NCI-H510A treated with DMSO at 0.1 percent for 48 hours (cell line): ENCODE measurements around the gene BTBD3.

ENCODE experiments used
- DNase-seq: peaks from one replicate; lab custom pipeline; 2025; lab: John Stamatoyannopoulos, UW

The BTBD3 gene

GRCh38 chr20:11918391-11918845 is 725 bp downstream of the BTBD3 start:
- no peak for DNase-seq

DNA sequence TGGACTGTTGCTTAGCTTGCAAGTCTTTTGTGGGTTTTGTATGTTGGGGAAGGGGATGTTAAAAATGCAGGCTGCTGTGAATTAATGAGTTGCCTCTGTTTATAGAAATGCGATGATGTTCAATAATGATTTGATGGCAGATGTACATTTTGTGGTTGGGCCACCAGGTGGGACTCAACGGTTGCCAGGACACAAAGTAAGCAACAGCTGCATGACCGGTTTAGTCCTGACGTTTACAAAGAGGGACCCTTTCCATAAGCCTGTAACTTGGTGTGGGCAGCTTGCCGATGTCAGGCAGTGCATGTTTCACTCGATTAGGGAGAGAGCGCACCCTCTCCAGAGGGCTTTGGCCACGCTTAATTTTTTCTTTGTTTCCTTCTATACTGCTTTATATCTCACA is 1.3 kb downstream of the BTBD3 start:
- peak; percentile 94 for DNase-seq

DNA sequence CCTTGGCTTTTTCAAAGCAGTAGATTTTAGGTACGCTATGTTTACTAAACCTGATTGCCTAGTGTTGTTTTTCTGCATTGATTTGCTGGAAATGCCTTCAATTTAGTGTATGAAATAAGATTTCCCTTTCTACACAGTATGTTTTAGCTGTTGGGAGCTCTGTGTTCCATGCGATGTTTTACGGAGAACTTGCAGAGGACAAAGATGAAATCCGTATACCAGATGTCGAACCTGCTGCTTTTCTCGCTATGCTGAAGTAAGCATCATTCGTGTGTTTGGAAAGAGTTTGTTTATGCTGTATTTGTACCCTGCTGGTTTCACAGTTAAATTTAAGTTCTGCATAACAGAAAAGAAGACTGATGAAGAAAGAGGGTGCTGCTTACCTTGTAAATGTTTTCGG is 1.9 kb downstream of the BTBD3 start:
- DNase-seq, result peak; percentile 46

- DNase-seq, result no peak
These were observed 2.4 kb downstream of the BTBD3 start for GRCh38 chr20:11920083-11920482.

- DNase-seq, result peak; percentile 80
These were observed 3.6 kb downstream of the BTBD3 start for GRCh38 chr20:11921321-11921720.

- DNase-seq, result no peak
These were observed 4.9 kb downstream of the BTBD3 start for GRCh38 chr20:11922561-11922960.

GRCh38 chr20:11924923-11925322 is 7.2 kb downstream of the BTBD3 start:
- no peak for DNase-seq

DNA sequence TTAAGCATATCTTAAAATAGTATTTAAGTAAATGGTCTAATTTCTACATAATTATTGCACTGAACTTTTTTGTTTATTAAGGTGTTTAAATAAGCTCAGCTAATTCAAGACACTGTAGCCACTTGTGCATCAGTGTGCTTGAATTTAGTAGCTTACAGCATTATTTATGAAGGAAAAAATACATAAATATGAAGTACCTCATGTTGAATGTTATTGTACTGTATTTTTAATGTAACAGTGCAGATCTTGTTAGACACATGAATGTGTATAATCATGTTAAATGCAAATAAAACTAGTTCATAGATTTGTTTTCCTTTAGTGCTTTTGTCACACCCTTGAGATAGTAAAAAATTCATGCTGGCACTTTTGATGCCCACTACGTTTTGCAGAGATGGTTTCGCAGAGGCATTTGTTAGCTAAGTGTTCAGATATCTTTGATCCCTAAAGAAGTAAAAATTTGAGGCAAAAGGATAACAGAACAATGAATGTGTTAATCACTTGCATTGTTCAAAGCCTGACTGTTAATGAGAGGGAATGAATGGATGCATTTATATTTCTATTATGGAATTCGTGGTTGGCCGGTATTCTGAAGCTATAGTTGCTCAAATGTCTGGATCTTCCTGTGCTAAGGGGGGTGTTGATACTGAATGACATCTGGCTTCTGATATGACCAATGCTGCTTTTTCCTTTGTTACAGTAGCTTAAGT is 8.8 kb downstream of the BTBD3 start:
- DNase-seq, result no peak

GRCh38 chr20:11929947-11930346 is 12.3 kb downstream of the BTBD3 start:
- DNase-seq, result no peak

DNA sequence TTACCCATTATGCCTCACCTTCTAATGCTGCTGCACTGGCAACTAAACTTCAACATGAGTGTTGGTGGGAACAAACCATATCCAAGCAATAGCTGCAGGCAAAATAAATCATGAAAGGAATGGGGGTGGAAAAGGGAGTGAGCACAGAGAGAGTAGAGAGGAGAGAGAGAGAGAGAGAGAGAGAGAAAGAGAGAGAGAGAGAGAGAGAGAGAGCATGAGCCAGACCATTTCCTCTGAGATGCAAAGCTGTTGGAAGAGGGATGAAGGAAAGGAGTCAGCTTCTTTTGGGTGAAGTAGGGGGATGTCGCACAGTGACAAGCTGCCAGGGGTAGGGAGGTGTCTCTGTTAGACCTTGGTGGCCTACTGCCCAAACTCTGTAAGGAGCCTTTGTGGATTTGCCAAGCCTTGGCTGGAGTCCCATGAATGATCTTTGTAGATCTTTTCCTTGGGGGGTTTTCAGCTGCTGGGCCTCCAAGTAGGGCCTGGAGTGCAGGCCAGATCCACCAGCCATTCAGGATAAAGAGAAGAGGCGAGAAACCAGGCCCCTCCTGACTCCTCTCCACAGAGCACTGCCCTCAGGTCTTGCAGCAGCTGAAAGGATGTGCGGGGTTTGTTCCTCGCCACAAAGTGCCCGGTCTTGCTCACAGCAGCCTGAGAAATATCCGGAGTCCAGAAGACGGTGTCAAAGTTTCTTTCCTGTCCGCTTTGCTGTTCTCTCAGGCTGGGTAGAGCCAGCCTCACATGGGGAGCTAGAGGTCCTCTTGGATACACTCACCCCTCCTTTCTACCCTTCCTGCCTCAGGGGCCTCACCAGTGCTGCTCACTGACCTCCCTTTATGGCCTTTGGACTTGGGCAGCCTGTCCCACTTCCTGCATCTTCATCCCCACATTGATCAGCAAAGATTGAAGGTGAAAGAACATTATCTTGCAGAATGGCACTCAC is 17.8 kb downstream of the BTBD3 start:
- no peak for DNase-seq

DNA sequence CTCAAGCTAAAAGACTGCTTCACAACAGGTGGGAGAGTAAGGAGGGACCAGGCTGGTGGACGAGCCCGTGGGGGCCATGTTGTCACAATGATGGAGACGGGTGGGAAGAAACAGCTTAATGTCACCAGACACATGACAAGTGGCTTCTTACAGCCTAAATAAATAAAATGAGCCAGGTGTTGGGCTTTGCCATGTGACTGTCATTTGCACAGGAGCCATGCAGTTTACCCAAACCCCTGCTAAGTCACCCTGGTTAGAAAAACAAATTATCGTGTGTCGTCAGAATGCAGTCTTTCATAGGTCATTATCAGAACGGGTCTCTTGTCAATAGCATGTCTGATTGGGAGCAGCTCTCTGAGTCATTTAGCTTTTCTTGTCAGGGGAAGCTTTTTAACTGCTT is 18.5 kb downstream of the BTBD3 start:
- peak; percentile 95 for DNase-seq

GRCh38 chr20:11937230-11937629 is 19.5 kb downstream of the BTBD3 start:
- no peak for DNase-seq

DNA sequence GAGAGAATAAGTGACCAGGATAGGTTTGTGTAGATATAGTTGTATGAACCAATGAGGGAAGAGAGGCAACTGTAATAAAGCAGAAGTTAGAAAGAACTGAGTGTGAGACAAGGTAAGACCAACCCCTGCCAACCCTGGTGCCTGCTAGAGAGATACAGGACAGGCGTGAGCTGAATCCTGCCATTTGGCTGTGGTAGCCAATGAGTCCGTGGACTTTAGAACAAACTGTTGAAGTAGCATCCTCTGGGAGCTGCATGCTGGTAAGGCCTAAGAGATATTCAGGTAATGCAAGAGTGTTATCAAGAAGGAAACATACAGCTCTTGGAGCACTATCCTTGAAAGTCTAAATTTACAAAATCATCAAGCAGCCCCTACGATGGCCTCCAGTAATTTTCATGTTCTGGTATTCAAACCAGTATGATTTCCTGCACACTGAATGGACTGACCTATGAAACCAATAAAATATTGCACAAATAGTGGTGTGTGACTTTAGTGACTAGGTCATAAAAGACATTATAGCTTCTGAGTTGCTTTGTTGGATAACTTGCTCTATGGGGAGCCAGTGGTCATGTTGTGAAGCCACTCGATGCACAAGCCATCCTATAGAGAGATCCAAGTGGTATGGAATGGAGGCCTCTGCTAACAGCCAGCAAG is 24.0 kb downstream of the BTBD3 start:
- DNase-seq, result no peak

- DNase-seq, result no peak
These were observed 26.1 kb downstream of the BTBD3 start for GRCh38 chr20:11943778-11944177.

- no peak for DNase-seq
These were observed 31.1 kb downstream of the BTBD3 start for GRCh38 chr20:11948806-11949205.

DNA sequence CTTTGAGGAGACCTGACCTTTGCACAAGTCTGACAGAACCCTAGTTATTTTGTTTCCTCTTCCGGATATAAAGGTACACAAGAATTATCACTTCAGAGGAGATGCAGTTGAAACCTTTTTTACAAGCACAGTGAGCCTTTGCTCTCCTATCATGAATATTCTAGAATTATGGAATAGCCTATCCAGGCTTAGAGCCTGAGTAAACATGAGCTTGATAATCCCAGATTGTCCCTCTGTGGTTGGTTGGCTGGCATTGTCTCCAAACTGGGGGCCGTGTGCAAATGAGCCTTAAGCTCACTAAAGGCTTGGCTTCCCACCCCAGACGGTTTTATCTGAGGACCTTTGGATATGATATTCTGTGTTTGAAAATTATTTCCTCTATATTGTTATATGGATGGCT is 32.0 kb downstream of the BTBD3 start:
- no peak for DNase-seq

- no peak for DNase-seq
These were observed 34.0 kb downstream of the BTBD3 start for GRCh38 chr20:11951696-11952095.

DNA sequence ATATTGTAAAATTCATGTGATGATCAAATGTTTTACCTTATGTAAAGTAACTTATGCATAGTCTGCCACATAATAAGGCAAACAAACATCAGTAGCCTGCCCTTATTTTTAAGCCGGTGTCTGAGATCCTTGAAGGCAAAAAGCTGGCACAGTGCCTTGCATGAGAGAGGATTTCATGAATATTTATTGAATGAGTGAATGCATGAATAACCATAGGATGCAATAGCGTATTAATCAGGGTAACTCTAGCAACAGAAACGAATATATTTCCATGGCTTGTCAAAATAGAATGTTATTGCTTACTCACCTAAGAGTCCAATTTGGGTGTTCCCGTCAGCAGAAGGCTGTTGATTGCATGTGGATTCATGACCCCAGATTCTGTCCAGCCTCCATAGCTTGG is 34.9 kb downstream of the BTBD3 start:
- DNase-seq, result no peak

- DNase-seq, result no peak
These were observed 40.2 kb downstream of the BTBD3 start for GRCh38 chr20:11957911-11958310.

DNA sequence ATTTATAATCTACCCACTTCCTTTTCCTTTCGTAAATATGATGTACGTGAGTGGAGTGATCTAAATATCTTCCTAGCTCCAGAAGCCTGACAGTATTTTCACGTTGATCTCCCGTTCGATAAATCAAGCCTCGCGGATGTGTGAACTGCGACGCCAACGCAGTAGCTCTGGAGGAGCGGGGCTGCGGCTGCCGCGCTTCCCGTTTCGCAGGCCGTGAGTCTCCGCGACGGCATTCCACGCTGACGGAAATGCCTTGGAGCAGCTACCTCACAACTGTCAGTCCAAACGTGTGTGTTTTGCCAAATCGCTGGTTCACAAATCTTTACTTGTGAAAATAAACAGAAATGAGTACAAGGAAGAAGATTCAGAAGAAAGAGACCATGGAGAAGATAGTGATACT is 41.2 kb downstream of the BTBD3 start:
- no peak for DNase-seq

DNA sequence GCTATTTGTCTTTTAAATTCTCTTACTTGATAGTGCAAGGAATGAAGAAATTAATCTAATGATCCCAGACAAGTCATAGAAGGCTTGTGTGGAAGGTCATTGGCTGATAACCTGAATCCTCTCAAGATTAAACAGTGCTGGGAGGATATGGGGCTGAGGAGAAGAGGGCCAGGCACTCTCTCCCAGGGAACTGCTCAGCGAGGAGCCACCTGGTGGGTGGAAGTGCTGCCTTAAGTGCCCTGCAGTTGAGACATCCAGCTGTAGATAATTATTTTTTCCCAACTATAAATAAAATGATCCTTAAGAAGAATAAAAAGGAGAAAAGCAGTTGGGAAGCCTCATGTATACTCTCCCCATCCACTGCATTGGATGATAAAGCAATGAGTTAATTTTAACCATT is 47.9 kb downstream of the BTBD3 start:
- DNase-seq, result no peak

DNA sequence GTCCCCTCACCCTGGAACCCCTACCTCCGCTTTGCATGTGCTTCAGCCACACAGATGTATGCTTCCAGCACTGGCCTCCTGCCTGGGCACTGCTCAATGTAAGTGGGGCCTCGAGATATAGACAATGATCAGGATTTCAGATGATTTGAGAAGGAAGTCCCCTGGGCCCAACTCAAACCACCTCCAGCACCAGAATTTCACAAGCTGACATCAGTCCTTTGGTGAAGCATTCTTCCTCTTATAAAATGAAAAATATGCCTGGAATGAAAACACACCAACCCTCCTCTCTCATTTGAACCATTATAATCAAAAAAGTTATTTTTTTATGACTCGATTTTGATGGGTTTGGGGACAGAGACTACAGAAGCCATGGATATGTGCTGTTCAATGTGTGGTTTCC is 48.5 kb downstream of the BTBD3 start:
- DNase-seq, result no peak
